Gastroesophageal sphincter (tissue), 4 donors: ENCODE data around the gene MKLN1. TPM values are rescaled to one million over a fixed set of nuclear protein-coding genes. Genes with fewer than 3 reads are reported as not detected.
"Not testable (repeated sequence)": the region's sequence is repeated elsewhere in the genome, so short reads cannot be mapped to it uniquely, and the experiment has no call there.

ENCODE experiments used
- ATAC-seq: fragments of 150-250 bp; one replicate; pipeline ENCODE4 v1.9.1; 2016; ENCODE audit warnings: mild to moderate bottlenecking, moderate library complexity
- H3K27ac ChIP-seq, 4 donors: fragments of 200-600 bp; sonication (generic) in 3 of 4; 1 replicate in 3 of 4; 2 replicates in 1 of 4; pipeline ENCODE4 v1.5.1; 2016 to 2019
- H3K27me3 ChIP-seq: fragments of 200-600 bp; sonication (generic); one replicate; pipeline ENCODE4 v1.5.1; 2019
- H3K36me3 ChIP-seq, 2 donors: fragments of 200-600 bp; sonication (generic); one replicate each; pipeline ENCODE4 v1.5.1; 2019; ENCODE audit warnings: control low read depth in 1 of 2
- H3K4me1 ChIP-seq, 3 donors: fragments of 200-600 bp; sonication (generic); 1 replicate in 2 of 3; 2 replicates in 1 of 3; pipeline ENCODE4 v1.5.1; 2016 to 2019; ENCODE audit warnings: control low read depth in 2 of 3
- H3K4me3 ChIP-seq, 2 donors: fragments of 200-600 bp; sonication (generic); one replicate each; pipeline ENCODE4 v1.5.1; 2019; ENCODE audit warnings: mild to moderate bottlenecking in 1 of 2, moderate library complexity in 1 of 2
- H3K9me3 ChIP-seq, 3 donors: fragments of 200-600 bp; sonication (generic); one replicate each; pipeline ENCODE4 v1.5.1; 2017 to 2019; ENCODE audit warnings: control low read depth in 2 of 3
- CTCF ChIP-seq, 4 experiments: fragments of 200-600 bp in 2 of 4; fragments of 450-650 bp in 2 of 4; sonication (generic) in 1 of 4; IDR thresholded peaks; one replicate each; pipeline ENCODE4 v1.5.1; 2017 to 2019; ENCODE audit warnings: antibody characterized with exemption in 4 of 4, mild to moderate bottlenecking in 2 of 4, moderate library complexity in 2 of 4
- EP300 ChIP-seq: sonication (generic); formaldehyde crosslinking; IDR thresholded peaks from one replicate; pipeline ENCODE4 v1.6.1; 2017; ENCODE audit warnings: antibody characterized with exemption, mild to moderate bottlenecking
- POLR2A ChIP-seq, 2 donors: fragments of 450-650 bp; IDR thresholded peaks; one replicate each; pipeline ENCODE4 v1.6.1; 2017; ENCODE audit warnings: antibody characterized with exemption in 2 of 2, mild to moderate bottlenecking in 2 of 2, moderate library complexity in 1 of 2
- POLR2AphosphoS5 ChIP-seq: sonication (generic); formaldehyde crosslinking; IDR thresholded peaks from one replicate; pipeline ENCODE4 v1.6.1; 2017; ENCODE audit warnings: antibody characterized with exemption
- WGBS, 2 donors: methylation state at CpG; one replicate each; pipeline ENCODE4 v1.1.5; 2018; ENCODE audit warnings: low coverage in 1 of 2; 5-methylcytosine and 5-hydroxymethylcytosine counted together
- total RNA-seq, 4 donors: library from RNA; depleted of rRNA; stranded (reverse); fragments of >200 nt; gene quantifications; one replicate each; pipeline ENCODE4 v1.1.0, GENCODE V29; 2016

Gene MKLN1
- total RNA-seq, 4 donors from 2014 or later = 40.4 to 82.8 (median 58.6) TPM

DNA sequence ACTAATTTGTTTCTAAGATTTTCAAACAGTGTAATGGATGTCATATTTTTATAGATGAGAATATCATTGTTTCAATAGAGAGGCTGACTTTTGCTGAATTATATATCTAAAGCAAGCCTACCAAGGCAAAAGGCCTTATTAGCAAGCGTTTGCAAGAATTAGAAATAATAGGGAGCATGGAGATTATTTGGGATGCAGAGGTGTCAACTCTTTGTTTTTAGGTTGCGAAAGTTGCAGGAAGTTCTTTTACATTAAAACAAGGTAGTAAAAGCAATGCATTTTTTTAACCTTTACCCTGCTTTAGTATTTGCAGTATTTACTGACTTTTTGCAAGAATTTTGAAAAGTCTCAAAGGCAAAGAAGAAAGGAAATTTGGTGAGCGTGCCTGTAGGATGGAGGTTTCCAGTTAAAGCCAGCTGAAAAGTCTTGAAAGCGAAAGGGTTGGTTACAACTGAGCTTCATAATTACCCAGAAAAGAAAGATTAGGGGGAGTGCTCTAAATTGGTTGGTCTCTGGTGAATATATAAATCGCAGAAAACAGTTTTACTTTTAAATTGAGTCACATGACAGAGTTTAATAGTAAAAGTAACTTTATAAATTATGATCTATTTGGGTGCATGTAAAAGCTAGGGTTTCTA, 81.6 kb downstream of the MKLN1 start:
- WGBS, 2 donors = 79 to 86% methylated on average over 5 of the region's 5 CpGs
- H3K4me1 ChIP-seq = peaks cover 0 to 34% (median 2%) of the 10 kb centered on the region in 3 donors
- no peak overlapping the region for H3K4me3 ChIP-seq
- TF ChIP-seq EP300 (no peak), POLR2AphosphoS5 (no peak), CTCF (IDR thresholded peaks at IDR 0.05) (no peak), POLR2A (IDR thresholded peaks at IDR 0.05) (no peak)
- no peaks in the 10 kb centered on the region for H3K9me3 ChIP-seq
- H3K36me3 ChIP-seq = peaks cover 0 to 33% of the 10 kb centered on the region in 2 donors
- ATAC-seq = no peak
- no peaks in the 10 kb centered on the region for H3K27me3 ChIP-seq
- H3K27ac ChIP-seq = no peak overlapping the region

DNA sequence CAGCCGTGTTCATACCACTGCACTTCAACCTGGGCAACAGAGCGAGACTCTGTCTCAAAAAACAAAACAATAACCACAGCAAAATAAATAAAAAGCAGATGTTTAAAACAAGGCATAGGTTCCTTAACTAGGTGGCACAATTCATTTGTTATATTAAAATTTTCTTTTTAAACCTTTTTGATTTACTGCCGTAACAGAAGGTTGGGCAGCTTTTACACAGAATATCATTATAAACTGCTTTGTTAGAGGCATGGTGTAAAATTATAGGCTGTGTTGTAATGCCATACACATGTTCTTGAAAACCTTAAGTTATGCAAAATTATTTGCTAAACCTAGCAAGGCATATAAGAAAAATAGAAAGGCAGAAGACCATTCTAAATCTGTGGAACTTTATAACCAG, 84.4 kb downstream of the MKLN1 start:
- Histone ChIP-seq H3K9me3 (no peaks in the 10 kb centered on the region), H3K36me3 (peaks cover 0 to 46% of the 10 kb centered on the region in 2 donors), H3K27ac (no peak overlapping the region), H3K4me3 (no peak overlapping the region), H3K27me3 (no peaks in the 10 kb centered on the region), H3K4me1 (peaks cover 0 to 24% (median 2%) of the 10 kb centered on the region in 3 donors)
- TF ChIP-seq EP300 = no peak
- no peak for TF ChIP-seq POLR2AphosphoS5
- no peak for TF ChIP-seq CTCF (IDR thresholded peaks at IDR 0.05)
- no peak for TF ChIP-seq POLR2A (IDR thresholded peaks at IDR 0.05)
- no peak for ATAC-seq
- WGBS, 2 donors = 97% methylated on average over 3 of the region's 3 CpGs

DNA sequence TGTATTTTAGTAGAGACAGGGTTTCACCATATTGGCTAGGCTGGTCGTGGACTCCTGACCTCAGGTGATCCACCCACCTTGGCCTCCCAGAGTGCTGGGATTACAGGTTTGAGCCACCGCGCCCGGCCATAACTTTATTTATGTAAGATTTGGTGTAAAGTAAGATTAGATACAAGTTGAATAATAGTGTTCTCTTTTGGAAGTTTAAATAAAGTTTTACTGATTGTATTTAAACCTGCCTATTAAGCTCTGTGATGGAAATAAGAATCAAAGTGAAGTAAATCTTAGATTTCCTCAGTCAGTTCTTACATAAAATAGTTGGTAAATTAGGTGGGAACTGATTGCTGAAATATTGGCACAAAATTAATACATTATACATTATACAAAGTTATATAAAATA, 86.0 kb downstream of the MKLN1 start:
- no peak for ATAC-seq
- H3K4me3 ChIP-seq = no peak overlapping the region
- peaks cover 0 to 51% of the 10 kb centered on the region in 2 donors for H3K36me3 ChIP-seq
- WGBS, 2 donors = 98 to 100% methylated on average over 3 to 4 of the region's 4 CpGs
- no peaks in the 10 kb centered on the region for H3K27me3 ChIP-seq
- H3K9me3 ChIP-seq = no peaks in the 10 kb centered on the region
- peaks cover 0 to 9% (median 0%) of the 10 kb centered on the region in 3 donors for H3K4me1 ChIP-seq
- TF ChIP-seq POLR2AphosphoS5 = no peak
- no peak overlapping the region for H3K27ac ChIP-seq

GRCh38 chr7:131424219-131424822, 96.6 kb downstream of the MKLN1 start:
- 62 to 66% methylated on average over 5 of the region's 5 CpGs for WGBS, 2 donors
- Histone ChIP-seq H3K27ac (peak overlapping the region in 1 of 4 donors; percentile 50), H3K4me1 (peaks cover 4 to 39% (median 4%) of the 10 kb centered on the region in 3 donors), H3K9me3 (no peaks in the 10 kb centered on the region), H3K27me3 (no peaks in the 10 kb centered on the region), H3K4me3 (no peak overlapping the region), H3K36me3 (peaks cover 0 to 9% of the 10 kb centered on the region in 2 donors)
- no peak for ATAC-seq
- no peak for TF ChIP-seq EP300
- TF ChIP-seq POLR2AphosphoS5 = no peak
- TF ChIP-seq CTCF (IDR thresholded peaks at IDR 0.05) = peak; percentile 43 to 67 (median 66)
- TF ChIP-seq POLR2A (IDR thresholded peaks at IDR 0.05) = no peak

GRCh38 chr7:131425992-131426391, 98.3 kb downstream of the MKLN1 start:
- Histone ChIP-seq H3K9me3 (no peaks in the 10 kb centered on the region), H3K36me3 (peaks cover 0 to 22% of the 10 kb centered on the region in 2 donors), H3K27me3 (no peaks in the 10 kb centered on the region), H3K27ac (peak overlapping the region in 2 of 4 donors; percentile 37 to 50), H3K4me1 (peaks cover 4 to 43% (median 4%) of the 10 kb centered on the region in 3 donors), H3K4me3 (no peak overlapping the region)
- ATAC-seq = no peak
- TF ChIP-seq EP300 = no peak
- TF ChIP-seq POLR2AphosphoS5 = peak; percentile 14
- no peak for TF ChIP-seq POLR2A (IDR thresholded peaks at IDR 0.05)
- 44 to 72% methylated on average over 2 to 3 of the region's 3 CpGs for WGBS, 2 donors

- not testable (repeated sequence) for ATAC-seq
These were observed 103.2 kb downstream of the MKLN1 start for GRCh38 chr7:131430826-131431225.

More at GRCh38 chr7:131430826-131431225, 103.2 kb downstream of the MKLN1 start:
- H3K27me3 ChIP-seq, H3K27ac ChIP-seq, H3K9me3 ChIP-seq, H3K4me3 ChIP-seq: not testable (repeated sequence)
- WGBS, 2 donors = 94 to 96% methylated on average over 5 to 6 of the region's 7 CpGs
- H3K36me3 ChIP-seq = peaks cover 0 to 39% of the 10 kb centered on the region in 2 donors
- peaks cover 0 to 22% (median 3%) of the 10 kb centered on the region in 3 donors for H3K4me1 ChIP-seq
